H1 (cell line): ENCODE measurements around the gene TOR4A. TPM values are rescaled to one million over a fixed set of nuclear protein-coding genes. Genes with fewer than 3 reads are reported as not detected.

Source experiments
- CTCF ChIA-PET: fragments of 300-600 bp; sonication (Branson Sonifier 250); formaldehyde crosslinking; loops from one replicate; lab custom pipeline; 2021; ENCODE audit not compliant: partially characterized antibody; lab: Charles Lee
- POLR2A ChIA-PET: fragments of 300-600 bp; sonication (Branson Sonifier 250); formaldehyde crosslinking; loops from one replicate; lab custom pipeline; 2021; ENCODE audit warnings: inconsistent platforms; ENCODE audit not compliant: partially characterized antibody; lab: Charles Lee
- DNase-seq, 2 experiments: peaks; one replicate each; pipeline versions ENCODE4 v3.0.0 to v3.0.0-alpha.2; 2010 to 2022; ENCODE audit warnings: low spot score in 2 of 2, low read depth in 1 of 2, mixed read lengths in 1 of 2
- FAIRE-seq: peaks from 2 replicates; lab custom pipeline; 2011; peaks lifted over from hg19 to GRCh38; lab: Jason Lieb, UNC
- H2AFZ ChIP-seq: 2 replicates; pipeline ENCODE4 v1.8.1; 2012; ENCODE audit warnings: low read length, inconsistent platforms
- H2AK5ac ChIP-seq: 2 replicates; pipeline ENCODE4 v1.6.1; 2013; ENCODE audit warnings: low read depth, low read length
- H2BK120ac ChIP-seq: replicated peaks from 2 replicates; pipeline ENCODE3; 2013; ENCODE audit warnings: low read depth, low read length, inconsistent platforms
- H2BK12ac ChIP-seq: 2 replicates; pipeline ENCODE4 v1.6.1; 2013; ENCODE audit warnings: low read depth, low read length
- H2BK15ac ChIP-seq: 2 replicates; pipeline ENCODE4 v1.6.1; 2013; ENCODE audit warnings: low read length
- H2BK20ac ChIP-seq: 2 replicates; pipeline ENCODE4 v1.6.1; 2013; ENCODE audit warnings: low read length
- H2BK5ac ChIP-seq: 2 replicates; pipeline ENCODE4 v1.6.1; 2013; ENCODE audit warnings: low read depth, low read length
- H3K14ac ChIP-seq: 2 replicates; pipeline ENCODE4 v1.6.1; 2013; ENCODE audit warnings: inconsistent platforms; ENCODE audit not compliant: insufficient read length
- H3K18ac ChIP-seq: 2 replicates; pipeline ENCODE4 v1.6.1; 2013; ENCODE audit warnings: low read length; ENCODE audit errors: extremely low read depth
- H3K23ac ChIP-seq: 2 replicates; pipeline ENCODE4 v1.6.1; 2013; ENCODE audit warnings: inconsistent platforms; ENCODE audit not compliant: insufficient read length
- H3K23me2 ChIP-seq: 2 replicates; pipeline ENCODE4 v1.6.1; 2013; ENCODE audit warnings: low read depth, low read length
- H3K27ac ChIP-seq: 2 replicates; pipeline ENCODE4 v1.6.1; 2011; ENCODE audit warnings: low read depth, low read length, inconsistent platforms
- H3K27me3 ChIP-seq, 4 experiments: replicated peaks in 1 of 4; 1 replicate in 1 of 4; 2 replicates in 3 of 4; pipeline versions ENCODE4 v1.6.1 to v1.8.1; 2011 to 2013; ENCODE audit warnings: low read length in 3 of 4, mild to moderate bottlenecking in 3 of 4, inconsistent platforms in 2 of 4, mixed read lengths in 2 of 4, moderate library complexity in 1 of 4; ENCODE audit not compliant: control insufficient read depth in 3 of 4, insufficient read depth in 3 of 4; ENCODE audit errors: extremely low read depth in 1 of 4
- H3K36me3 ChIP-seq, 4 experiments: 2 replicates each; pipeline versions ENCODE4 v1.6.1 to v1.8.1; 2011 to 2013; ENCODE audit warnings: mild to moderate bottlenecking in 4 of 4, low read length in 3 of 4, moderate library complexity in 2 of 4, control low read depth in 1 of 4, inconsistent platforms in 1 of 4; ENCODE audit not compliant: insufficient read depth in 4 of 4, control insufficient read depth in 2 of 4
- H3K4ac ChIP-seq: replicated peaks from 2 replicates; pipeline ENCODE3; 2013; ENCODE audit warnings: low read length, low read depth, mixed read lengths, inconsistent platforms; ENCODE audit not compliant: insufficient read length
- H3K4me1 ChIP-seq, 4 experiments: replicated peaks in 1 of 4; 1 replicate in 1 of 4; 2 replicates in 3 of 4; pipeline versions ENCODE4 v1.6.1 to v1.8.1; 2011 to 2013; ENCODE audit warnings: low read length in 3 of 4, inconsistent platforms in 2 of 4, mixed read lengths in 1 of 4; ENCODE audit not compliant: insufficient read depth in 4 of 4, control insufficient read depth in 3 of 4
- H3K4me2 ChIP-seq, 2 experiments: 2 replicates each; pipeline versions ENCODE4 v1.6.1 to v1.8.1; 2011 to 2013; ENCODE audit warnings: low read depth in 2 of 2, low read length in 2 of 2, control low read depth in 1 of 2, inconsistent platforms in 1 of 2, mild to moderate bottlenecking in 1 of 2; ENCODE audit not compliant: insufficient read depth in 1 of 2
- H3K4me3 ChIP-seq, 4 experiments: fragments of 200-600, 300-600 bp in 1 of 4; sonication (generic), shearing (Covaris generic), sonication (Bioruptor Twin) in 1 of 4; 2 replicates each; pipeline versions ENCODE4 v1.5.1 to v1.8.1; 2011 to 2016; ENCODE audit warnings: low read length in 4 of 4, low read depth in 3 of 4, control low read depth in 2 of 4, inconsistent platforms in 2 of 4, mild to moderate bottlenecking in 2 of 4, mixed read lengths in 1 of 4, moderate library complexity in 1 of 4; ENCODE audit not compliant: insufficient read depth in 2 of 4; ENCODE audit errors: extremely low read depth in 1 of 4
- H3K56ac ChIP-seq: replicated peaks from 2 replicates; pipeline ENCODE3; 2013; ENCODE audit warnings: low read depth, mild to moderate bottlenecking, mixed read lengths, low read length, inconsistent platforms; ENCODE audit not compliant: insufficient read length
- H3K79me1 ChIP-seq: 2 replicates; pipeline ENCODE4 v1.6.1; 2013; ENCODE audit warnings: low read depth, low read length, control low read depth
- H3K79me2 ChIP-seq, 2 experiments: 2 replicates each; pipeline versions ENCODE4 v1.6.1 to v1.8.1; 2012 to 2013; ENCODE audit warnings: low read length in 2 of 2, mild to moderate bottlenecking in 2 of 2, inconsistent platforms in 1 of 2; ENCODE audit not compliant: insufficient read depth in 2 of 2, control insufficient read depth in 1 of 2
- H3K9ac ChIP-seq, 4 experiments: replicated peaks in 1 of 4; 1 replicate in 1 of 4; 2 replicates in 3 of 4; pipeline versions ENCODE4 v1.6.1 to v1.8.1; 2011 to 2013; ENCODE audit warnings: low read depth in 3 of 4, low read length in 3 of 4, control low read depth in 2 of 4, mild to moderate bottlenecking in 2 of 4, moderate library complexity in 2 of 4, inconsistent platforms in 1 of 4; ENCODE audit errors: extremely low read depth in 1 of 4
- H3K9me3 ChIP-seq, 2 experiments: 2 replicates each; pipeline versions ENCODE4 v1.6.1 to v1.8.1; 2012 to 2013; ENCODE audit warnings: mild to moderate bottlenecking in 2 of 2, moderate library complexity in 2 of 2, control low read depth in 1 of 2, inconsistent platforms in 1 of 2, low read depth in 1 of 2, low read length in 1 of 2, mixed read lengths in 1 of 2; ENCODE audit not compliant: insufficient read depth in 2 of 2
- H4K20me1 ChIP-seq, 2 experiments: replicated peaks in 1 of 2; 2 replicates each; pipeline versions ENCODE3 to v1.8.1; 2011 to 2013; ENCODE audit warnings: inconsistent platforms in 2 of 2, low read length in 2 of 2, mild to moderate bottlenecking in 1 of 2; ENCODE audit not compliant: insufficient read depth in 2 of 2, control insufficient read depth in 1 of 2
- H4K5ac ChIP-seq: 2 replicates; pipeline ENCODE4 v1.6.1; 2013; ENCODE audit warnings: low read length, low read depth, mixed read lengths, inconsistent platforms; ENCODE audit not compliant: insufficient read length
- H4K8ac ChIP-seq: 2 replicates; pipeline ENCODE4 v1.8.0; 2013; ENCODE audit warnings: mild to moderate bottlenecking, moderate library complexity, low read length, inconsistent platforms; ENCODE audit not compliant: insufficient read depth; ENCODE audit errors: extremely low read depth
- H4K91ac ChIP-seq: replicated peaks from 2 replicates; pipeline ENCODE3; 2013; ENCODE audit warnings: low read length, mixed read lengths, inconsistent platforms; ENCODE audit not compliant: insufficient read length
- ATF3 ChIP-seq: IDR thresholded peaks from 2 replicates; pipeline ENCODE4 v1.6.1; 2011; ENCODE audit warnings: low read depth, mild to moderate bottlenecking, low read length; ENCODE audit not compliant: insufficient read depth
- BRCA1 ChIP-seq: IDR thresholded peaks from 2 replicates; pipeline ENCODE4 v1.6.1; 2012; ENCODE audit warnings: low read depth, low read length, improper control_type of control experiment
- CREB1 ChIP-seq: IDR thresholded peaks from 2 replicates; pipeline ENCODE4 v1.6.1; 2012; ENCODE audit warnings: inconsistent platforms
- CTCF ChIP-seq, 3 experiments: IDR thresholded peaks; 1 replicate in 2 of 3; 2 replicates in 1 of 3; pipeline versions ENCODE4 v1.5.1 to v1.6.1; 2011; ENCODE audit warnings: low read length in 3 of 3, mild to moderate bottlenecking in 3 of 3, inconsistent platforms in 2 of 3, low read depth in 1 of 3, moderate library complexity in 1 of 3; ENCODE audit not compliant: insufficient read depth in 1 of 3; ENCODE audit errors: control extremely low read depth in 1 of 3
- E2F6 ChIP-seq: IDR thresholded peaks from 2 replicates; pipeline ENCODE4 v1.6.1; 2012; ENCODE audit warnings: inconsistent platforms
- POU5F1 ChIP-seq: IDR thresholded peaks from 2 replicates; pipeline ENCODE4 v1.6.1; 2011; ENCODE audit warnings: low read depth, mild to moderate bottlenecking, low read length, moderate library complexity
- RFX5 ChIP-seq: IDR thresholded peaks from 2 replicates; pipeline ENCODE4 v1.6.1; 2011; ENCODE audit warnings: low read depth, low read length, improper control_type of control experiment, borderline replicate concordance
- SAP30 ChIP-seq: fragments of 300-600 bp; sonication (generic); IDR thresholded peaks from 2 replicates; pipeline ENCODE4 v1.7.1; 2012; ENCODE audit warnings: low read length, moderate library complexity, mild to moderate bottlenecking, inconsistent platforms; ENCODE audit not compliant: insufficient read depth, insufficient replicate concordance
- TAF1 ChIP-seq: IDR thresholded peaks from 2 replicates; pipeline ENCODE4 v1.6.1; 2011; ENCODE audit warnings: mild to moderate bottlenecking, low read depth, low read length
- TCF12 ChIP-seq: IDR thresholded peaks from 2 replicates; pipeline ENCODE4 v1.6.1; 2011; ENCODE audit warnings: low read depth, mild to moderate bottlenecking, low read length
- WGBS, 2 experiments: shearing (Covaris generic) in 1 of 2; methylation state at CpG; one replicate each; pipeline versions ENCODE4 v1.1.6 to v1.1.7; 2013 to 2015; ENCODE audit warnings: low lambda C conversion rate in 2 of 2, mixed read lengths in 2 of 2, inconsistent platforms in 1 of 2, low coverage in 1 of 2, missing lambda C conversion rate in 1 of 2; ENCODE audit not compliant: insufficient replicate concordance in 2 of 2, insufficient coverage in 1 of 2, insufficient read length in 1 of 2; ENCODE audit errors: extremely low coverage in 1 of 2, missing lambda C conversion rate in 1 of 2; 5-methylcytosine and 5-hydroxymethylcytosine counted together
- polyA plus RNA-seq, 7 experiments: library from polyadenylated mRNA; depleted of rRNA in 3 of 7; stranded (reverse) in 5 of 7; unstranded in 2 of 7; fragments of >200 nt in 5 of 7; fragments of 200-250 nt in 2 of 7; gene quantifications; 1 replicate in 5 of 7; 2 replicates in 1 of 7; 4 replicates in 1 of 7; pipeline versions ENCODE4 v1.2.1 to v1.2.3, GENCODE V29; 2011 to 2013; ENCODE audit warnings: missing spikeins in 2 of 7, mixed read lengths in 2 of 7
- total RNA-seq: library from RNA; stranded (reverse); fragmentation: NEBNext Ultra II Directional; extraction: Animal tissue kit (Norgen Biotek cat#: 25700); gene quantifications from 2 replicates; pipeline ENCODE4 v1.2.1, GENCODE V29; 2021

Gene TOR4A
- total and polyA plus RNA-seq, 2 of the 8 experiments (the other 6 are each of a cell fraction or from before 2014, with no cell fraction given), result 8.4 to 9.3 TPM

- no peaks in the 10 kb centered on the region; a peak in 1 of 7 replicates for H3K27me3 ChIP-seq
- no peak overlapping the region for H3K27ac ChIP-seq
- H3K9ac ChIP-seq, result no peak overlapping the region
- H3K4me2 ChIP-seq, result no peak overlapping the region
- H3K4me1 ChIP-seq, result peaks cover 0 to 19% (median 8%) of the 10 kb centered on the region in 4 experiments; a peak in 6 of 7 replicates
- H2BK15ac ChIP-seq, result no peak overlapping the region
- H2BK5ac ChIP-seq, result no peak overlapping the region
- H4K8ac ChIP-seq, result peak overlapping the region; percentile 68
- H3K23ac ChIP-seq, result no peak overlapping the region
- H2BK20ac ChIP-seq, result no peak overlapping the region
- H3K9me3 ChIP-seq, result no peaks in the 10 kb centered on the region
- no peak overlapping the region for H3K4ac ChIP-seq
- POLR2A ChIA-PET, result interaction anchor here (1.2 to 69.9 kb wide), 2 partner anchors 10 to 25 kb away, joined by 3 to 1462 read pairs; partner anchors contain the start of genes NELFB, STPG3, TOR4A and TUBB4B
- H2AK5ac ChIP-seq, result no peak overlapping the region
- no peak overlapping the region for H3K18ac ChIP-seq
- no peak overlapping the region for H3K56ac ChIP-seq
- no peaks in the 10 kb centered on the region for H3K79me2 ChIP-seq
- no peak overlapping the region for H2BK12ac ChIP-seq
- no peak overlapping the region for H4K91ac ChIP-seq
- no peaks in the 10 kb centered on the region for H3K79me1 ChIP-seq
- DNase-seq (no peak), FAIRE-seq (no peak)
- CTCF ChIA-PET, result interaction anchor here (0.6 to 20.2 kb wide), 2 partner anchors 39 to 114 kb away, joined by 3 to 204 read pairs; partner anchors contain the start of genes ANAPC2 and SSNA1
- 86% methylated on average over 10 of the region's 10 CpGs; no CpG with 5 or more reads in 1 of the 2 experiments for WGBS, 2 experiments
- no peak overlapping the region for H2BK120ac ChIP-seq
- H3K36me3 ChIP-seq, result no peaks in the 10 kb centered on the region
- H3K23me2 ChIP-seq, result no peaks in the 10 kb centered on the region
- H4K5ac ChIP-seq, result no peak overlapping the region
- no peak overlapping the region for H3K4me3 ChIP-seq
- H2AFZ ChIP-seq, result no peak overlapping the region
- H4K20me1 ChIP-seq, result peaks cover 0 to 1% of the 10 kb centered on the region in 2 experiments
- H3K14ac ChIP-seq, result no peak overlapping the region
- TF ChIP-seq E2F6, result no peak
- TF ChIP-seq CTCF (IDR thresholded peaks at IDR 0.05; ENCODE audit: control extremely low read depth in 1 of 3, insufficient read depth in 1 of 3, low read depth in 1 of 3, low read length in 3 of 3), result no peak
- no peak for TF ChIP-seq CREB1
- no peak for TF ChIP-seq TCF12
- TF ChIP-seq TAF1, result no peak
- no peak for TF ChIP-seq SAP30
- no peak for TF ChIP-seq ATF3
- TF ChIP-seq RFX5, result no peak
- TF ChIP-seq POU5F1, result no peak
- no peak for TF ChIP-seq BRCA1
Observed at GRCh38 chr9:137232101-137232500, 45.4 kb upstream of the TOR4A start.
